ENCODE measurements around the gene SYCN.

The SYCN gene

DNA sequence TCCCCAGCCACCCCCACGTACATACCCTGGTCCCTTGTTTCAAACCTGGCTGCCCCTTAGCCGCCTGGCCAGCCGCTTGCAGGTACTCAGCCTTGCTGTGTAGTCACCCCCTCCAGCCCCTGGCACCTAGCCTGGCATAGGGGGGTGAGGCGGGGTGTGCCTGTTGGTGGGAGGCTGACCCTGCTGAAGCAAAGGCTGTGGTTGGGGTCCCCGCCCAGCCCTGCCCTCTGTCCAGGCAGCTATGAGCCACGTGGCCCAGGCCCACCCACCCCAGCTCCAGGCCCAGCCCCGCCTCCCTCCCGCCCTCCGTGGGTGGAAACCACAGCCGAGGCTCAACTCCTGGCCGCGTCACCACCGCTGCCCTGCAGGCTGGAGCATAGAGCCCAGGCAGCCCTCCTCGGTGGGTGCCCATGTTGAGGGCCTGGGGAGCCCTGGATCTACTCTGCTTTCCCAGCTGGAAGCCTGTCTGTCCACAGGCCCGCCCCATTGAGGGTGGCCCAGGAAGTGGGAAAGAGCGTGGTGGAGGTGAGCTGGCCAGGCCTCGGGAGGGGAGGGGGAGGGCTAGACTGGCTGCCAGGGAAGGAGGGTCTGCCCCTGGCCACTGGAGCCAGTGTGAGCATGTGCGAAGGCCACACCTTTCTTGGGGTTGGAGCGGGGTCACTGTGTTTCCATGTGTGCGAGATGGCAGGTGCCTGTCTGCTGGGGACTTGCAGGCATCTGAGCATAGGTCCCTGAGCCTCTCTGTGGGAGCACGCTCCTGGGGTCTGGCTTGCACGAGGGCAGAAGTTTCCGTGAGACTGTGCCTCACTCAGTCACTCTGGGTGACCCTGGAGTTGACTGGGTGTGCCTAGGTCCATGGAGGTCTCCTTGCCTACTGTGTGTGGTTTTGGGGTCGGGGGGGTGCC is 47.5 kb downstream of the SYCN start:
- H2BK12ac ChIP-seq (ENCODE audit: low read length in 2 of 2) = peak overlapping the region in 1 of 2 experiments; percentile 7
- no peak overlapping the region for H3K4ac ChIP-seq (ENCODE audit: low read depth in 1 of 2, low read length in 2 of 2)
- H2AK5ac ChIP-seq (ENCODE audit: low read length, severe bottlenecking) = no peak overlapping the region
- no peak for DNase-seq
- no peak overlapping the region for H2BK120ac ChIP-seq (ENCODE audit: low read depth, low read length)
- H3K27me3 ChIP-seq (ENCODE audit: control insufficient read depth in 1 of 2, insufficient read depth in 1 of 2, low read length in 2 of 2) = no peaks in the 10 kb centered on the region
- no peak overlapping the region for H2AFZ ChIP-seq (ENCODE audit: low read depth, low read length)
- H3K4me2 ChIP-seq (ENCODE audit: low read length, poor library complexity, severe bottlenecking) = no peak overlapping the region
- H3K14ac ChIP-seq (ENCODE audit: low read length in 2 of 2) = peak overlapping the region in 1 of 2 experiments; percentile 61
- peak overlapping the region; percentile 33 for H3K9ac ChIP-seq (ENCODE audit: low read length)
- H3K18ac ChIP-seq (ENCODE audit: low read depth in 1 of 2, low read length in 2 of 2) = peak overlapping the region; percentile 30 to 38
- no peak overlapping the region for H2BK5ac ChIP-seq (ENCODE audit: low read depth, low read length, poor library complexity, severe bottlenecking)
- no peak overlapping the region for H3K23ac ChIP-seq (ENCODE audit: low read length in 2 of 2)
- no peak overlapping the region for H3K27ac ChIP-seq (ENCODE audit: low read length, poor library complexity, severe bottlenecking)
- H3K79me1 ChIP-seq (replicated peaks; ENCODE audit: low read length, poor library complexity, severe bottlenecking) = peaks cover 70% of the 10 kb centered on the region
- no peaks in the 10 kb centered on the region for H3K9me3 ChIP-seq (ENCODE audit: control insufficient read depth, low read length)
- H4K91ac ChIP-seq (ENCODE audit: low read length) = peak overlapping the region; percentile 61
- 77% methylated on average over 21 of the region's 24 CpGs for WGBS
- peak overlapping the region in 1 of 2 experiments; percentile 62 for H3K4me3 ChIP-seq (ENCODE audit: insufficient read depth in 1 of 2, low read depth in 1 of 2, low read length in 2 of 2)
- H4K8ac ChIP-seq (ENCODE audit: low read length) = peak overlapping the region; percentile 83
- peaks cover 38% of the 10 kb centered on the region for H3K4me1 ChIP-seq (ENCODE audit: control insufficient read depth, insufficient read depth, low read depth, low read length)
- H2BK15ac ChIP-seq (ENCODE audit: low read depth, poor library complexity, severe bottlenecking) = no peak overlapping the region
- peaks cover 0 to 38% of the 10 kb centered on the region in 2 experiments for H3K36me3 ChIP-seq (ENCODE audit: control insufficient read depth in 1 of 2, insufficient read depth in 2 of 2, low read depth in 1 of 2, low read length in 2 of 2)

DNA sequence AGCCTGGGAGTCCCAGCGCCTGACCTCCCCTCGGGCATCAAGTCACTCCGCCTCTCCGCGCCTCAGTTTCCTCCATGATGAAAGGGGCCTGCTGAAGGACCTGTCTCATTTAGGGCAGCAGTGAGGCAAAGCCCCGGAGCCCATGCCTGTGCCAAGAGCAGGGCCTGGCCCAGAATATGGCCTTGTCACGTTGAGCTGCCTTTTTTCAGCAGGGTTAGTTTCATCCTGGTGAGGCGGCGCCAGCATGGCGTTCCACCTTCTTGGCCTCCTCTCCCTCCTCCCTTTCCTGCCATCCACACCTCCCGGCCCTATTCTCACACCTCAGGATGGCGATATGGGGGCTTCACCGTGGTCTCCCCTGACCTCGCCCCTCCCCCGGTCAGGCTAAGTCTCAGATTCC is 48.3 kb downstream of the SYCN start:
- Histone ChIP-seq H3K79me1 (replicated peaks; ENCODE audit: low read length, poor library complexity, severe bottlenecking) (peaks cover 69% of the 10 kb centered on the region), H3K4me1 (ENCODE audit: control insufficient read depth, insufficient read depth, low read depth, low read length) (peaks cover 39% of the 10 kb centered on the region), H3K4ac (ENCODE audit: low read depth in 1 of 2, low read length in 2 of 2) (no peak overlapping the region), H2BK15ac (ENCODE audit: low read depth, poor library complexity, severe bottlenecking) (no peak overlapping the region), H3K27ac (ENCODE audit: low read length, poor library complexity, severe bottlenecking) (no peak overlapping the region), H2BK120ac (ENCODE audit: low read depth, low read length) (no peak overlapping the region), H3K36me3 (ENCODE audit: control insufficient read depth in 1 of 2, insufficient read depth in 2 of 2, low read depth in 1 of 2, low read length in 2 of 2) (peaks cover 0 to 39% of the 10 kb centered on the region in 2 experiments), H3K9ac (ENCODE audit: low read length) (no peak overlapping the region), H2AFZ (ENCODE audit: low read depth, low read length) (no peak overlapping the region), H3K27me3 (ENCODE audit: control insufficient read depth in 1 of 2, insufficient read depth in 1 of 2, low read length in 2 of 2) (no peaks in the 10 kb centered on the region), H2AK5ac (ENCODE audit: low read length, severe bottlenecking) (no peak overlapping the region), H2BK12ac (ENCODE audit: low read length in 2 of 2) (peak overlapping the region in 1 of 2 experiments; percentile 6), H2BK5ac (ENCODE audit: low read depth, low read length, poor library complexity, severe bottlenecking) (no peak overlapping the region), H4K8ac (ENCODE audit: low read length) (no peak overlapping the region), H4K91ac (ENCODE audit: low read length) (no peak overlapping the region), H3K14ac (ENCODE audit: low read length in 2 of 2) (no peak overlapping the region), H3K4me3 (ENCODE audit: insufficient read depth in 1 of 2, low read depth in 1 of 2, low read length in 2 of 2) (no peak overlapping the region), H3K4me2 (ENCODE audit: low read length, poor library complexity, severe bottlenecking) (no peak overlapping the region), H3K23ac (ENCODE audit: low read length in 2 of 2) (no peak overlapping the region), H3K9me3 (ENCODE audit: control insufficient read depth, low read length) (no peaks in the 10 kb centered on the region), H3K18ac (ENCODE audit: low read depth in 1 of 2, low read length in 2 of 2) (no peak overlapping the region)
- WGBS = 94% methylated on average over 15 of the region's 15 CpGs
- DNase-seq = no peak

DNA sequence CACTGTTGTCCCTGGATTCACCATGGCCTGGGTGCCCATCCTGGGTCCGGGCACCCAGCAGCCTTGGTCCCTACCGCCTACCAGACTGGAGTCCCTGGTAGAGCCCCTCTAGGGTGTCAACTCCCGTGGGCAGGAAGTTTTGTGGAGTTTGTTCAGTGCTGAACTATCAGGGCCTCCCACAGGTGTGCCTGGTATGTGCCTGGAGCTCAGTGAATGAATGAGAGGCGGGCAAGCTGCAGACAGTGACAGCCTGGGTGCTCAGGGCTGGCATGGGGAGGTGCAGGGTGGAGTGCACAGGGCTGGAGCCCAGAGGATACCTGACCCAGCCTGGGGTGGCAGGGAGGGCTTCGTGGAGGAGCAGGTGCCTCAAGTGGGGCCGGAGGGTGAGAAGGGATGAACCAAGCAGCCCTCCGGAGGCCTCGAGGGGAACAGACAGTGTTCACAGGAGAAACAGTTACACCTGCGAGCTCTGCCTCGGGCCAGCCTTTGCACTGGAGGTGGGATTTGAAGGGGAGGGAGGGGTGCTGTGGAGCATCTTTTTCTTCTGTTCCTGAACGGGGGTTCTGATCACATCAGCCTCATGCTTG is 48.9 kb downstream of the SYCN start:
- Histone ChIP-seq H3K4me2 (ENCODE audit: low read length, poor library complexity, severe bottlenecking) (no peak overlapping the region), H2AK5ac (ENCODE audit: low read length, severe bottlenecking) (no peak overlapping the region), H3K79me1 (replicated peaks; ENCODE audit: low read length, poor library complexity, severe bottlenecking) (peaks cover 71% of the 10 kb centered on the region), H3K4me1 (ENCODE audit: control insufficient read depth, insufficient read depth, low read depth, low read length) (peaks cover 42% of the 10 kb centered on the region), H3K4me3 (ENCODE audit: insufficient read depth in 1 of 2, low read depth in 1 of 2, low read length in 2 of 2) (no peak overlapping the region), H2AFZ (ENCODE audit: low read depth, low read length) (no peak overlapping the region), H3K27ac (ENCODE audit: low read length, poor library complexity, severe bottlenecking) (no peak overlapping the region), H4K91ac (ENCODE audit: low read length) (no peak overlapping the region), H4K8ac (ENCODE audit: low read length) (no peak overlapping the region), H2BK12ac (ENCODE audit: low read length in 2 of 2) (no peak overlapping the region), H2BK5ac (ENCODE audit: low read depth, low read length, poor library complexity, severe bottlenecking) (no peak overlapping the region), H3K27me3 (ENCODE audit: control insufficient read depth in 1 of 2, insufficient read depth in 1 of 2, low read length in 2 of 2) (no peaks in the 10 kb centered on the region), H3K36me3 (ENCODE audit: control insufficient read depth in 1 of 2, insufficient read depth in 2 of 2, low read depth in 1 of 2, low read length in 2 of 2) (peaks cover 0 to 41% of the 10 kb centered on the region in 2 experiments), H3K18ac (ENCODE audit: low read depth in 1 of 2, low read length in 2 of 2) (no peak overlapping the region), H3K9ac (ENCODE audit: low read length) (no peak overlapping the region), H2BK15ac (ENCODE audit: low read depth, poor library complexity, severe bottlenecking) (no peak overlapping the region), H2BK120ac (ENCODE audit: low read depth, low read length) (no peak overlapping the region), H3K23ac (ENCODE audit: low read length in 2 of 2) (no peak overlapping the region), H3K14ac (ENCODE audit: low read length in 2 of 2) (no peak overlapping the region), H3K9me3 (ENCODE audit: control insufficient read depth, low read length) (no peaks in the 10 kb centered on the region), H3K4ac (ENCODE audit: low read depth in 1 of 2, low read length in 2 of 2) (no peak overlapping the region)
- DNase-seq = no peak
- 88% methylated on average over 11 of the region's 11 CpGs for WGBS

DNA sequence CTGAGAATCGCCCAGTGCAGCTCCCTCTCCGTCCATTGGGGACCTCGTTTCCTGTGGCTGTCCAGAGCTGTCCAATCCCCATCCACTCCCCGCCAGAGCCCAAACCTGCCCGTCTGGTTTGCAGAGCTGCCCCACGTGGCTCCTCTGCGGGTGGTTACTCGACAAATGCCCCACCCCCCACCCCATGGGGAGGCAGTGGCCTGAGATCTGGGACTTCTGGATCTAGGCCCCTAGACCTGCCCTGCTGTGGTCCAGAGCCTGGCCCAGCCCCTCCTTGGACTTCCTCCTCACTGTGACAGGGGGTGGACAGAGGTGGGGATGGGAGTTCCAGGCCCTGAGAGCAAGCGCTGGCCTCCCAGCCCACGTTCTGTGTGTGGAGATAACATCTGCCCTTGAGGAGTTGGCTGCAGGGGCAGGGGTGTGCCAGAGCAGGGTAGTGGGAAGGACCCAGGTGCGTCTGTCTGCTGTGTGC is 49.4 kb downstream of the SYCN start:
- no peak overlapping the region for H3K4ac ChIP-seq (ENCODE audit: low read depth in 1 of 2, low read length in 2 of 2)
- no peak overlapping the region for H2BK5ac ChIP-seq (ENCODE audit: low read depth, low read length, poor library complexity, severe bottlenecking)
- H3K36me3 ChIP-seq (ENCODE audit: control insufficient read depth in 1 of 2, insufficient read depth in 2 of 2, low read depth in 1 of 2, low read length in 2 of 2) = peaks cover 0 to 37% of the 10 kb centered on the region in 2 experiments

More for the DNA sequence above, 49.4 kb downstream of the SYCN start:
- H3K9me3 ChIP-seq (ENCODE audit: control insufficient read depth, low read length) = no peaks in the 10 kb centered on the region
- no peak overlapping the region for H3K4me3 ChIP-seq (ENCODE audit: insufficient read depth in 1 of 2, low read depth in 1 of 2, low read length in 2 of 2)
- no peak overlapping the region for H2AK5ac ChIP-seq (ENCODE audit: low read length, severe bottlenecking)
- H4K8ac ChIP-seq (ENCODE audit: low read length) = no peak overlapping the region
- H3K4me2 ChIP-seq (ENCODE audit: low read length, poor library complexity, severe bottlenecking) = no peak overlapping the region
- no peaks in the 10 kb centered on the region for H3K27me3 ChIP-seq (ENCODE audit: control insufficient read depth in 1 of 2, insufficient read depth in 1 of 2, low read length in 2 of 2)
- peak overlapping the region in 1 of 2 experiments; percentile 29 for H3K14ac ChIP-seq (ENCODE audit: low read length in 2 of 2)
- 78% methylated on average over 11 of the region's 11 CpGs for WGBS
- H3K4me1 ChIP-seq (ENCODE audit: control insufficient read depth, insufficient read depth, low read depth, low read length) = peaks cover 42% of the 10 kb centered on the region
- H3K9ac ChIP-seq (ENCODE audit: low read length) = no peak overlapping the region
- H3K79me1 ChIP-seq (replicated peaks; ENCODE audit: low read length, poor library complexity, severe bottlenecking) = peaks cover 69% of the 10 kb centered on the region
- no peak overlapping the region for H3K23ac ChIP-seq (ENCODE audit: low read length in 2 of 2)
- H2BK120ac ChIP-seq (ENCODE audit: low read depth, low read length) = no peak overlapping the region
- H2BK15ac ChIP-seq (ENCODE audit: low read depth, poor library complexity, severe bottlenecking) = no peak overlapping the region
- no peak overlapping the region for H2AFZ ChIP-seq (ENCODE audit: low read depth, low read length)
- no peak overlapping the region for H3K18ac ChIP-seq (ENCODE audit: low read depth in 1 of 2, low read length in 2 of 2)
- DNase-seq = no peak
- no peak overlapping the region for H3K27ac ChIP-seq (ENCODE audit: low read length, poor library complexity, severe bottlenecking)
- H4K91ac ChIP-seq (ENCODE audit: low read length) = no peak overlapping the region
- peak overlapping the region in 1 of 2 experiments; percentile 19 for H2BK12ac ChIP-seq (ENCODE audit: low read length in 2 of 2)
